Measurements from ENCODE around the gene TMCO1. TPM values are rescaled to one million over a fixed set of nuclear protein-coding genes. Genes with fewer than 3 reads are reported as not detected.

Gene TMCO1
- total and polyA plus RNA-seq, 2 of the 13 experiments (the other 11 are each of a cell fraction or from before 2014, with no cell fraction given): 106 to 119 TPM

DNA sequence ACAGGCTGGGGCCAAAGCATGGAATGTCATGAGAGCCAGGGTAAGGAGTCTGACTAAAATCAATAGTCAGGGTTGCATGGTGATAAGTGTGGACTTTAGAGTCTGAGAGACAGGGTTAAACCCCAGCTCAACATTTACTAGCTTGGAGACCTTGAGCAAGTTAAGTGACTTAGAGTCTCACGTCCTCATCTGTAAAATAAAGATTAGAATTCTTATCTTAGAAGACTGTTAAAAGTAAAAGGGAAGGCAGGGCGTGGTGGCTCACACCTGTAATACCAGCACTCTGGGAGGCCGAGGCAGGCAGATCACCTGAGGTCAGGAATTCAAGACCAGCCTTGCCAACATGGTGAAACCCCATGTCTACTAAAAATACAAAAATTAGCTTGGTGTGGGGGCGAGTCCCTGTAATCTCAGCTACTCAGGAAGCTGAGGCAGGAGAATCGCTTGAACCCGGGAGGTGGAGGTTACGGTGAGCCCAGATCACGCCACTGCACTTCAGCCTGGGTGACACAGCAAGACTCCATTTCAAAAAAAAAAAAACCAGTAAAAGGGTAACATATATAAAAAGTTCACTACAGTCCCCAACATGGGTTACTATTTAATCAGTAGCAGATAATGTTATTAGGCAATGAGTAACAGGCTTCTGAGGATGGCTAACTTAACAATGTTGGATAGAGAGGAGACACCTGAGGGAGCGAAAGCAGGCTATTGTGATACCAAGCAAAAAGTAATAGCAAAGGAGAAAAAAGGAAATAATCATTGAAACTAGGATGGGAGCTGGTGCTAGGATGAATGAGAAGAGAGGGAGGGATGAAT lies 20.8 kb downstream of the TMCO1 start (continued):
- TF ChIP-seq, protein P1, sequence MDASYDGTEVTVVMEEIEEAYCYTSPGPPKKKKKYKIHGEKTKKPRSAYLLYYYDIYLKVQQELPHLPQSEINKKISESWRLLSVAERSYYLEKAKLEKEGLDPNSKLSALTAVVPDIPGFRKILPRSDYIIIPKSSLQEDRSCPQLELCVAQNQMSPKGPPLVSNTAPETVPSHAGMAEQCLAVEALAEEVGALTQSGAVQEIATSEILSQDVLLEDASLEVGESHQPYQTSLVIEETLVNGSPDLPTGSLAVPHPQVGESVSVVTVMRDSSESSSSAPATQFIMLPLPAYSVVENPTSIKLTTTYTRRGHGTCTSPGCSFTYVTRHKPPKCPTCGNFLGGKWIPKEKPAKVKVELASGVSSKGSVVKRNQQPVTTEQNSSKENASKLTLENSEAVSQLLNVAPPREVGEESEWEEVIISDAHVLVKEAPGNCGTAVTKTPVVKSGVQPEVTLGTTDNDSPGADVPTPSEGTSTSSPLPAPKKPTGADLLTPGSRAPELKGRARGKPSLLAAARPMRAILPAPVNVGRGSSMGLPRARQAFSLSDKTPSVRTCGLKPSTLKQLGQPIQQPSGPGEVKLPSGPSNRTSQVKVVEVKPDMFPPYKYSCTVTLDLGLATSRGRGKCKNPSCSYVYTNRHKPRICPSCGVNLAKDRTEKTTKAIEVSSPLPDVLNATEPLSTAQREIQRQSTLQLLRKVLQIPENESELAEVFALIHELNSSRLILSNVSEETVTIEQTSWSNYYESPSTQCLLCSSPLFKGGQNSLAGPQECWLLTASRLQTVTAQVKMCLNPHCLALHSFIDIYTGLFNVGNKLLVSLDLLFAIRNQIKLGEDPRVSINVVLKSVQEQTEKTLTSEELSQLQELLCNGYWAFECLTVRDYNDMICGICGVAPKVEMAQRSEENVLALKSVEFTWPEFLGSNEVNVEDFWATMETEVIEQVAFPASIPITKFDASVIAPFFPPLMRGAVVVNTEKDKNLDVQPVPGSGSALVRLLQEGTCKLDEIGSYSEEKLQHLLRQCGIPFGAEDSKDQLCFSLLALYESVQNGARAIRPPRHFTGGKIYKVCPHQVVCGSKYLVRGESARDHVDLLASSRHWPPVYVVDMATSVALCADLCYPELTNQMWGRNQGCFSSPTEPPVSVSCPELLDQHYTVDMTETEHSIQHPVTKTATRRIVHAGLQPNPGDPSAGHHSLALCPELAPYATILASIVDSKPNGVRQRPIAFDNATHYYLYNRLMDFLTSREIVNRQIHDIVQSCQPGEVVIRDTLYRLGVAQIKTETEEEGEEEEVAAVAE (CRISPR knock-in tag; IDR thresholded peaks at IDR 0.05; ENCODE audit: borderline replicate concordance): no peak
- TF ChIP-seq, protein P2, sequence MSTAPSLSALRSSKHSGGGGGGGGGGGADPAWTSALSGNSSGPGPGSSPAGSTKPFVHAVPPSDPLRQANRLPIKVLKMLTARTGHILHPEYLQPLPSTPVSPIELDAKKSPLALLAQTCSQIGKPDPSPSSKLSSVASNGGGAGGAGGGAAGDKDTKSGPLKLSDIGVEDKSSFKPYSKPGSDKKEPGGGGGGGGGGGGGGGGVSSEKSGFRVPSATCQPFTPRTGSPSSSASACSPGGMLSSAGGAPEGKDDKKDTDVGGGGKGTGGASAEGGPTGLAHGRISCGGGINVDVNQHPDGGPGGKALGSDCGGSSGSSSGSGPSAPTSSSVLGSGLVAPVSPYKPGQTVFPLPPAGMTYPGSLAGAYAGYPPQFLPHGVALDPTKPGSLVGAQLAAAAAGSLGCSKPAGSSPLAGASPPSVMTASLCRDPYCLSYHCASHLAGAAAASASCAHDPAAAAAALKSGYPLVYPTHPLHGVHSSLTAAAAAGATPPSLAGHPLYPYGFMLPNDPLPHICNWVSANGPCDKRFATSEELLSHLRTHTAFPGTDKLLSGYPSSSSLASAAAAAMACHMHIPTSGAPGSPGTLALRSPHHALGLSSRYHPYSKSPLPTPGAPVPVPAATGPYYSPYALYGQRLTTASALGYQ (CRISPR knock-in tag; IDR thresholded peaks at IDR 0.05): no peak
- TF ChIP-seq NAIF1 (CRISPR knock-in tag; IDR thresholded peaks at IDR 0.05; ENCODE audit: borderline replicate concordance) (no peak), ZNF790 (CRISPR knock-in tag; IDR thresholded peaks at IDR 0.05; ENCODE audit: borderline replicate concordance) (no peak), NFYC (CRISPR knock-in tag; IDR thresholded peaks at IDR 0.05) (no peak), TOE1 (CRISPR knock-in tag; IDR thresholded peaks at IDR 0.05) (no peak), MIXL1 (CRISPR knock-in tag; IDR thresholded peaks at IDR 0.05) (0 out of 2 replicates have a peak, but pooled peaks have one; percentile 33)
- TF ChIP-seq, protein P3, sequence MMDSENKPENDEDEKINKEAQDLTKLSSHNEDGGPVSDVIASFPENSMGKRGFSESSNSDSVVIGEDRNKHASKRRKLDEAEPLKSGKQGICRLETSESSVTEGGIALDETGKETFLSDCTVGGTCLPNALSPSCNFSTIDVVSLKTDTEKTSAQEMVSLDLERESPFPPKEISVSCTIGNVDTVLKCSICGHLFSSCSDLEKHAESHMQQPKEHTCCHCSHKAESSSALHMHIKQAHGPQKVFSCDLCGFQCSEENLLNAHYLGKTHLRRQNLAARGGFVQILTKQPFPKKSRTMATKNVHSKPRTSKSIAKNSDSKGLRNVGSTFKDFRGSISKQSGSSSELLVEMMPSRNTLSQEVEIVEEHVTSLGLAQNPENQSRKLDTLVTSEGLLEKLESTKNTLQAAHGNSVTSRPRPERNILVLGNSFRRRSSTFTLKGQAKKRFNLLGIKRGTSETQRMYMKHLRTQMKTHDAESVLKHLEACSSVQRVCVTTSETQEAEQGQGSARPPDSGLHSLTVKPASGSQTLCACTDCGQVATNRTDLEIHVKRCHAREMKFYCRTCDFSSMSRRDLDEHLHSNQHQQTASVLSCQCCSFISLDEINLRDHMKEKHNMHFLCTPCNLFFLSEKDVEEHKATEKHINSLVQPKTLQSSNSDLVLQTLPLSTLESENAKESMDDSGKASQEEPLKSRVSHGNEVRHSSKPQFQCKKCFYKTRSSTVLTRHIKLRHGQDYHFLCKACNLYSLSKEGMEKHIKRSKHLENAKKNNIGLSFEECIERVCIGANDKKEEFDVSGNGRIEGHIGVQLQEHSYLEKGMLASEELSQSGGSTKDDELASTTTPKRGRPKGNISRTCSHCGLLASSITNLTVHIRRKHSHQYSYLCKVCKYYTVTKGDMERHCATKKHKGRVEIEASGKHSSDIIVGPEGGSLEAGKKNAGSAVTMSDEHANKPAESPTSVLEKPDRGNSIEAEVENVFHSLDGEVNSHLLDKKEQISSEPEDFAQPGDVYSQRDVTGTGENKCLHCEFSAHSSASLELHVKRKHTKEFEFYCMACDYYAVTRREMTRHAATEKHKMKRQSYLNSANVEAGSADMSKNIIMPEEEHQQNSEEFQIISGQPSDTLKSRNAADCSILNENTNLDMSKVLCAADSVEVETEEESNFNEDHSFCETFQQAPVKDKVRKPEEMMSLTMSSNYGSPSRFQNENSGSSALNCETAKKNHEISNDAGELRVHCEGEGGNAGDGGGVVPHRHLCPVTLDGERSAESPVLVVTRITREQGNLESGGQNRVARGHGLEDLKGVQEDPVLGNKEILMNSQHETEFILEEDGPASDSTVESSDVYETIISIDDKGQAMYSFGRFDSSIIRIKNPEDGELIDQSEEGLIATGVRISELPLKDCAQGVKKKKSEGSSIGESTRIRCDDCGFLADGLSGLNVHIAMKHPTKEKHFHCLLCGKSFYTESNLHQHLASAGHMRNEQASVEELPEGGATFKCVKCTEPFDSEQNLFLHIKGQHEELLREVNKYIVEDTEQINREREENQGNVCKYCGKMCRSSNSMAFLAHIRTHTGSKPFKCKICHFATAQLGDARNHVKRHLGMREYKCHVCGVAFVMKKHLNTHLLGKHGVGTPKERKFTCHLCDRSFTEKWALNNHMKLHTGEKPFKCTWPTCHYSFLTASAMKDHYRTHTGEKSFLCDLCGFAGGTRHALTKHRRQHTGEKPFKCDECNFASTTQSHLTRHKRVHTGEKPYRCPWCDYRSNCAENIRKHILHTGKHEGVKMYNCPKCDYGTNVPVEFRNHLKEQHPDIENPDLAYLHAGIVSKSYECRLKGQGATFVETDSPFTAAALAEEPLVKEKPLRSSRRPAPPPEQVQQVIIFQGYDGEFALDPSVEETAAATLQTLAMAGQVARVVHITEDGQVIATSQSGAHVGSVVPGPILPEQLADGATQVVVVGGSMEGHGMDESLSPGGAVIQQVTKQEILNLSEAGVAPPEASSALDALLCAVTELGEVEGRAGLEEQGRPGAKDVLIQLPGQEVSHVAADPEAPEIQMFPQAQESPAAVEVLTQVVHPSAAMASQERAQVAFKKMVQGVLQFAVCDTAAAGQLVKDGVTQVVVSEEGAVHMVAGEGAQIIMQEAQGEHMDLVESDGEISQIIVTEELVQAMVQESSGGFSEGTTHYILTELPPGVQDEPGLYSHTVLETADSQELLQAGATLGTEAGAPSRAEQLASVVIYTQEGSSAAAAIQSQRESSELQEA (CRISPR knock-in tag; IDR thresholded peaks at IDR 0.05; ENCODE audit: not compliant biosample characterization): no peak
- TF ChIP-seq, protein P4, sequence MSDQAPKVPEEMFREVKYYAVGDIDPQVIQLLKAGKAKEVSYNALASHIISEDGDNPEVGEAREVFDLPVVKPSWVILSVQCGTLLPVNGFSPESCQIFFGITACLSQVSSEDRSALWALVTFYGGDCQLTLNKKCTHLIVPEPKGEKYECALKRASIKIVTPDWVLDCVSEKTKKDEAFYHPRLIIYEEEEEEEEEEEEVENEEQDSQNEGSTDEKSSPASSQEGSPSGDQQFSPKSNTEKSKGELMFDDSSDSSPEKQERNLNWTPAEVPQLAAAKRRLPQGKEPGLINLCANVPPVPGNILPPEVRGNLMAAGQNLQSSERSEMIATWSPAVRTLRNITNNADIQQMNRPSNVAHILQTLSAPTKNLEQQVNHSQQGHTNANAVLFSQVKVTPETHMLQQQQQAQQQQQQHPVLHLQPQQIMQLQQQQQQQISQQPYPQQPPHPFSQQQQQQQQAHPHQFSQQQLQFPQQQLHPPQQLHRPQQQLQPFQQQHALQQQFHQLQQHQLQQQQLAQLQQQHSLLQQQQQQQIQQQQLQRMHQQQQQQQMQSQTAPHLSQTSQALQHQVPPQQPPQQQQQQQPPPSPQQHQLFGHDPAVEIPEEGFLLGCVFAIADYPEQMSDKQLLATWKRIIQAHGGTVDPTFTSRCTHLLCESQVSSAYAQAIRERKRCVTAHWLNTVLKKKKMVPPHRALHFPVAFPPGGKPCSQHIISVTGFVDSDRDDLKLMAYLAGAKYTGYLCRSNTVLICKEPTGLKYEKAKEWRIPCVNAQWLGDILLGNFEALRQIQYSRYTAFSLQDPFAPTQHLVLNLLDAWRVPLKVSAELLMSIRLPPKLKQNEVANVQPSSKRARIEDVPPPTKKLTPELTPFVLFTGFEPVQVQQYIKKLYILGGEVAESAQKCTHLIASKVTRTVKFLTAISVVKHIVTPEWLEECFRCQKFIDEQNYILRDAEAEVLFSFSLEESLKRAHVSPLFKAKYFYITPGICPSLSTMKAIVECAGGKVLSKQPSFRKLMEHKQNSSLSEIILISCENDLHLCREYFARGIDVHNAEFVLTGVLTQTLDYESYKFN (CRISPR knock-in tag; conservative IDR thresholded peaks at IDR 0.05): peak; percentile 31

All from HepG2 (cell line).